Skeletal muscle cell (primary cell): ENCODE measurements around the gene TET2.
A peak's percentile ranks its signal among the peaks of the same experiment; 100 is the strongest.

Experiments
- DNase-seq: peaks from one replicate; pipeline ENCODE4 v3.0.0-alpha.2; 2010; ENCODE audit warnings: low read depth
- H3K4me3 ChIP-seq: 2 replicates; pipeline ENCODE4 v1.5.1; 2011; ENCODE audit warnings: low read depth, mild to moderate bottlenecking, control low read depth, low read length, moderate library complexity

TET2 gene

GRCh38 chr4:105146276-105147015 lies at the start of gene TET2:
Gene TET2, plus strand, starts transcription at chr4:105146876. Its CDS starts 87,067 bp downstream, at chr4:105233943.
- H3K4me3 ChIP-seq, result peak within 1 kb of the TSS; percentile 96
- DNase-seq, result peak; percentile 71

- H3K4me3 ChIP-seq, result no peak overlapping the region
- no peak for DNase-seq
Measured at GRCh38 chr4:105102016-105102415, 44.7 kb upstream of the TET2 start.

- no peak overlapping the region for H3K4me3 ChIP-seq
- peak; percentile 23 for DNase-seq
Measured at GRCh38 chr4:105106426-105106825, 40.2 kb upstream of the TET2 start.

- DNase-seq, result no peak
- H3K4me3 ChIP-seq, result no peak overlapping the region
Measured at GRCh38 chr4:105107095-105107856, 39.4 kb upstream of the TET2 start.

- DNase-seq, result no peak
- H3K4me3 ChIP-seq, result no peak overlapping the region
Measured at GRCh38 chr4:105108971-105109370, 37.7 kb upstream of the TET2 start.

- no peak overlapping the region for H3K4me3 ChIP-seq
- DNase-seq, result no peak
Measured at GRCh38 chr4:105112274-105112673, 34.4 kb upstream of the TET2 start.

- DNase-seq, result no peak
- no peak overlapping the region for H3K4me3 ChIP-seq
Measured at GRCh38 chr4:105113800-105114199, 32.9 kb upstream of the TET2 start.

- DNase-seq, result no peak
- H3K4me3 ChIP-seq, result no peak overlapping the region
Measured at GRCh38 chr4:105116616-105117319, 29.9 kb upstream of the TET2 start.

- H3K4me3 ChIP-seq, result no peak overlapping the region
- no peak for DNase-seq
Measured at GRCh38 chr4:105119356-105119755, 27.3 kb upstream of the TET2 start.

- no peak overlapping the region for H3K4me3 ChIP-seq
- DNase-seq, result no peak
Measured at GRCh38 chr4:105120626-105121025, 26.1 kb upstream of the TET2 start.

- no peak for DNase-seq
- H3K4me3 ChIP-seq, result no peak overlapping the region
Measured at GRCh38 chr4:105122350-105122749, 24.3 kb upstream of the TET2 start.

GRCh38 chr4:105126311-105127169 lies 20.1 kb upstream of the TET2 start:
- no peak overlapping the region for H3K4me3 ChIP-seq
- no peak for DNase-seq

- no peak overlapping the region for H3K4me3 ChIP-seq
- no peak for DNase-seq
Measured at GRCh38 chr4:105127170-105127445, 19.6 kb upstream of the TET2 start.

GRCh38 chr4:105128208-105128607 lies 18.5 kb upstream of the TET2 start:
- no peak overlapping the region for H3K4me3 ChIP-seq
- DNase-seq, result no peak

- no peak for DNase-seq
- no peak overlapping the region for H3K4me3 ChIP-seq
Measured at GRCh38 chr4:105129286-105130040, 17.2 kb upstream of the TET2 start.

GRCh38 chr4:105130945-105131344 lies 15.7 kb upstream of the TET2 start:
- H3K4me3 ChIP-seq, result no peak overlapping the region
- no peak for DNase-seq

- H3K4me3 ChIP-seq, result no peak overlapping the region
- no peak for DNase-seq
Measured at GRCh38 chr4:105133976-105134375, 12.7 kb upstream of the TET2 start.

GRCh38 chr4:105135785-105136184 lies 10.9 kb upstream of the TET2 start:
- DNase-seq, result no peak
- no peak overlapping the region for H3K4me3 ChIP-seq
